Fibroblast of gingiva (primary cell): ENCODE data around the gene PKMYT1.

ENCODE experiments used
- DNase-seq: peaks from one replicate; pipeline ENCODE4 v3.0.0-alpha.2; 2011; ENCODE audit warnings: low read depth

PKMYT1 gene

DNA sequence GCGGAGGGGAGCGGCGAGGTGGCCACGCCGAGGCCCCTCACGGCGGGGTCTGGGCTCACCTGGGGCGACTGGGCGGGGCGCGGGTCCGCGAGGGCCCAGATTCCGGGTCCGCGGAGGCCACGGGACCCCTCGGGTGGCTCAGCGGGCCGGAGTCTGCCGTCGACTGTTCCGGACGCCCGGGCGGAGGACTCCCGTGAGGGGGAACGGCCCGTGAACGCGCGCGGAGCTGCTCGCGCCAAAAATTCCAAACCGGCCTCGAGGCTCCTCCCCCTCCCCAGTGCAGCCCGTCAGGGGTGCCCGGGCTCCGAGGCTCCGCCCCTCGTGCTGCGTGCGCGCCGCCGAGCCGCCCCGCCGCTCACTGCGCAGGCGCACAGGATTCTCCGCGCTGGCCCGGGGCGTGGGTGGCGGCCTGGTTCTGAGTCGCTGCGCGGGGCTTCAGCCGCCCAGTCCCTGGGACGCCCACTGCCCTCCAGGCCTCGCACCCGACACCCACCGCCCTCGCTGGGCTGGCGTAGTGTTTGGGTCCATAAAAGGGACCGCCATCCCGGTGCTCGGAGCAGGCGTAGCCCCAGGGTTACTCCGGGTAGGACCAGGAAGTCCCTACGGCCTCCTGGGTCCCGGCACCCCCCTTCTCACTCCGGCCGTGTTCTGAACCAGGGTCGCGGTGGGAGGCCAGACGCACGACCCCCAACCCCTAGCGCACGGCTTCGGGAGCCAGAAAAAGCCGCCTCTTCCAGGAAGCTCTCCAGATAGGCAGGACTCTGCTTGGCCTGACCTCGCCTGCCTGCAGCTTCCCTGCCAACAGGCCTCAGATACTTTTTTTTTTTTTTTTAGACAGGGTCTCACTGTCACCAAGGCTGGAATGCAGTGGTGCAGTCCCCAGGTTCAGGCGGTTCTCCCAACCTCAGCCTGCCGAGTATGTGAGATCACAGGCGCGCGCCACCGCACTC, at the start of gene PKMYT1:
PKMYT1 (minus strand) TSS at position 220 of the 950 bp plus-strand sequence. CDS start 789 bp downstream, outside the sequence.
- peak; percentile 75 for DNase-seq

DNA sequence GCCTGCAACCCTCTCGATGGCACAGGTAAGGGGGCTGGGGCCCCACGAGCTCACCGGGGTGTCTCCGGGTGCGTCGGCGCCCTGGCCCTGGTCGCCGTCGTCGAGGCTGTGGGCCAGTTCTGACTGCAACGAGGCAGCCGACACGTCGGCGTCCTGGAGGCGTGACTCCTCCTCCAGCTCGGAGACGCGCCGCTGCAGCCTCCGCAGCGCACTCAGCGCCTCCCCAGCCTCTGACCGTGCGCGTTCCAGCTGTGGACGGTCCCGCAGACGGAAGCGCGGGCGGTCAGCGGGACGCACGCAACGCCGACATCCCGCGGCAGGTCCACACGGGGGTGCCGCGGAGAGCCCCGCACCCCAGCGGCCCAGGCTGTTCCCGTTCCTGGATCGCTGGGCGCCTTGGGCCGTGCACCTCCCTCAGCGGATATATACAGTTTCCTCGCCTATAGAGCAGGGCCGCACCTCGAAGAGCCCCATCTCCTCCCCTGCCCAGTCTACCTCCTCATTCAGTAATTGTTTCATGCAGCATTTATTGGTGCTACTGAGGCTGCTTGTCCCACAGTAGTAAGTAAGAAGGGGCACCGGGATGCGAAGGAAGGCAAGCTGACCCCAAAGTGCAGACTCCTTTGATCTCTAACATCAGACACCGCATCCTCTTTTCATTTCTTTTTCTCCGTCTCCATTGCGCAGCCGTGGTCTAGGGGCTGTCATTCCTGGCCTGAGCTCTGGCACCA, 49.4 kb upstream of the PKMYT1 start:
- DNase-seq = no peak

DNA sequence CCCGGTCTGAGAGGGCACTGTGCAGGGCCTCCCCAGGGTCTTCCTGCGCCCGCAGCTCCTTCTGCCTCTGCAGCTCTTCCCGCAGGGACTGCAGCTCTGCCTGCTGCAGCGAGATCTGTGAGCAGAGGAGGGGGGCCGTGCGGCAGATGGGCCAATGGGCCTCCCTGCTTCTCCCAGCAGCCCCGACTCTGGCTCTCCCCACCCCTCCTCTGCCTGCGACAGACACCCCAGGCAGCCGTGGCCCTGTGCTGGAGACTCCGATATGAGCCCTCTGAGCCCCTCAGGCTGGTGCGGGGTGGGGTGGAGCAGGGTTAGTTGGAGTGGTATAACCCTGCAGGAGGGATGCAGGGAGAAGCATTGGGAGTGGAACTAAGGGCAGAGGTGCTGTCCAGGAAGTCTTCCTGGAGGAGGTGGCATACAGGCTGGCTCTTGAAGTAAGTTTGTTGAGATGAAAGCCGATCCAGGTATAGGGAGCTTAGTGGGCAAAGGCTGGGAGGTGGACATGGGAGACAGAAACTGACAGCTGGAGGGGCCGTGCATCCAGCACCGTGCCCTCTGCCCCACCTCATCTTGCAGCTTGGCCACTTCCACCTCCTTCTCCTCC, 48.6 kb upstream of the PKMYT1 start:
- no peak for DNase-seq

DNA sequence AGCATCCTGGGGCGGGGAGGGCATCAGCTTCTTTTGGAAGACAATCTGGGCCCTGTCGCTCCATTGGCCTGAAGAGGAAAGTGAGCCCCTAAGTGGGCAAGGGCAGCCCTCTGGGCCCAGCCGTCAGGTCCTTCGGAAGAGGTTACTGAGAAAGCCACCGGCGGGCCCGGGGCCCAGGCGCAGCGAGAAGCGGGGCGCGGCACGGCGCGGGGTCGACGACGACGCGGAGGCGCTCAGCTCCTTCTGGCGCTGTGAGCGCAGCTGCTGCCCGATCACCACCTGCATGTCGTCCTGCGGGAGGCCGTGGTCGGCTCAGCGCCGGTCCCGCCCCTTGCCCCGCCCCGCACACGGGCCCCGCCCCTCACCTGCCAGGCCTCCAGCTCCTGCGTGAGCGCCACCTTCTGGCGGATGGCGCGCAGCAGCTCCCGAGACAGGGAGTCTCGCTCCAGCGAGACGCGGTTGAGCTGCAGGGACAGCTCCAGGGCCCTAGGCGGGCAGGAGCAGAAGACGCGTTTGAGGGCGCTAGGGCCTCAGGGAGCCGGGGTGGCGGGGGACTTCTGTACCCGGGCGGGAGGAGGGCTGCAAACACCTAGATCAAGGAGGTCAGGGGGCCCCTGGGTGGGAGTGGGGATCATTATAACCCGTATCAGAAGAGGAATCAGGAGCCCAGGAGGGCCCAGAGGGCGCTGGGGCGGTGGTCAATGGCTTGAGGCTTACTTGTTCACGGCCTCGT, 47.9 kb upstream of the PKMYT1 start:
- peak; percentile 31 for DNase-seq

DNA sequence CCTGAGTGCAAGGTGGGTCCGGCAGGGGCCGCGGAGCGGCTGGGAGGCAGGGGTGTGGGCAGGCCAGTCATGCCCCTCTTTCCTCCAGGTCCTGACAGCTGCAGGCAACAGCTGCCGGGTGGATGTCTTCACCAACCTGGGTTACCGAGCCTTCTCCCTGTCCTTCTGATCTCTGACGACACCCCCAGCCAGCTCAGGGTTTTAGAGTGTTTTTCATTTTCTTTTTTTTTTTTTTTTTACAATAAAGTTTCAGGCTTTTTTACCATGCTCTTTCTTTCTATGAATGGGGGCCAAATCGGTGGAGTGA, 47.2 kb upstream of the PKMYT1 start:
- DNase-seq = no peak

DNA sequence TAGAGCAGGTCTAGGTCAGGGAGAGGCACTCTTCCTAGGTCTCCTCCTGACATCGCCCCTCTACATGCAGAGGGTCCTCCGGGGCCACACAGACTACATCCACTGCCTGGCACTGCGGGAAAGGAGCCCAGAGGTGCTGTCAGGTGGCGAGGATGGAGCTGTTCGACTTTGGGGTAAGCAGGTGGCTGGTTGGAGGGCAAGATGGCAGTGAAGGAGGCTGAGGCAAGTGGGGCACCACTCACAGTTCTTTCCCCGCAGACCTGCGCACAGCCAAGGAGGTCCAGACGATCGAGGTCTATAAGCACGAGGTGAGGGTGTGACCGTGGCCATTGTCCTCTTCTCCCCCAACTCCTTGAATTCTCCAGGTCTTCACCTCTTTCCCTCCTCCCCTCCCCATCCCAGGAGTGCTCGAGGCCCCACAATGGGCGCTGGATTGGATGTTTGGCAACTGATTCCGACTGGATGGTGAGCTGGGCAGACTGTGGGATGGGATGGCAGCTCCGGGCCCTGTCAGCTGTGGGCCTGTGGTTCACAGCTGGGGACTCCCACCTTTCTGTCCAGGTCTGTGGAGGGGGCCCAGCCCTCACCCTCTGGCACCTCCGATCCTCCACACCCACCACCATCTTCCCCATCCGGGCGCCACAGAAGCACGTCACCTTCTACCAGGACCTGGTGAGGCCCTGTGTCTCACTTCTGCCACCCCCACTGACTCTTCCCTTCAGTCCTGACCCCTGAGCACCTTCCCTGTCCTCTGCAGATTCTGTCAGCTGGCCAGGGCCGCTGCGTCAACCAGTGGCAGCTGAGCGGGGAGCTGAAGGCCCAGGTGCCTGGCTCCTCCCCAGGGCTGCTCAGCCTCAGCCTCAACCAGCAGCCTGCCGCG, 46.6 kb upstream of the PKMYT1 start:
- DNase-seq = no peak

DNA sequence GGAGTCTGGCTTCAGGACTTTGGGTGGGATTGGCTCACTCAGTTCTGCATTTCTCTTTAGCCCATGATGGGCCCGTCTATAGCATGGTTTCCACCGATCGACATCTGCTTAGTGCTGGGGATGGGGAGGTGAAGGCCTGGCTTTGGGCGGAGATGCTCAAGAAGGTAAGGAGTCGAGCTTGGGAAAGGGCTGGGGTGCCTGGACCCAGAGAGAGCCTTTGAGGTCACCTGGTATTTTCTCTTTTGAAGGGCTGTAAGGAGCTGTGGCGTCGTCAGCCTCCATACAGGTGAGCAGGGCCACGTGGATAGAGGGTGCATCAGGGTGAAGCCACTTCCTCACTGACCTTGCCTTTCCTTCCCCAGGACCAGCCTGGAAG, 45.7 kb upstream of the PKMYT1 start:
- no peak for DNase-seq

DNA sequence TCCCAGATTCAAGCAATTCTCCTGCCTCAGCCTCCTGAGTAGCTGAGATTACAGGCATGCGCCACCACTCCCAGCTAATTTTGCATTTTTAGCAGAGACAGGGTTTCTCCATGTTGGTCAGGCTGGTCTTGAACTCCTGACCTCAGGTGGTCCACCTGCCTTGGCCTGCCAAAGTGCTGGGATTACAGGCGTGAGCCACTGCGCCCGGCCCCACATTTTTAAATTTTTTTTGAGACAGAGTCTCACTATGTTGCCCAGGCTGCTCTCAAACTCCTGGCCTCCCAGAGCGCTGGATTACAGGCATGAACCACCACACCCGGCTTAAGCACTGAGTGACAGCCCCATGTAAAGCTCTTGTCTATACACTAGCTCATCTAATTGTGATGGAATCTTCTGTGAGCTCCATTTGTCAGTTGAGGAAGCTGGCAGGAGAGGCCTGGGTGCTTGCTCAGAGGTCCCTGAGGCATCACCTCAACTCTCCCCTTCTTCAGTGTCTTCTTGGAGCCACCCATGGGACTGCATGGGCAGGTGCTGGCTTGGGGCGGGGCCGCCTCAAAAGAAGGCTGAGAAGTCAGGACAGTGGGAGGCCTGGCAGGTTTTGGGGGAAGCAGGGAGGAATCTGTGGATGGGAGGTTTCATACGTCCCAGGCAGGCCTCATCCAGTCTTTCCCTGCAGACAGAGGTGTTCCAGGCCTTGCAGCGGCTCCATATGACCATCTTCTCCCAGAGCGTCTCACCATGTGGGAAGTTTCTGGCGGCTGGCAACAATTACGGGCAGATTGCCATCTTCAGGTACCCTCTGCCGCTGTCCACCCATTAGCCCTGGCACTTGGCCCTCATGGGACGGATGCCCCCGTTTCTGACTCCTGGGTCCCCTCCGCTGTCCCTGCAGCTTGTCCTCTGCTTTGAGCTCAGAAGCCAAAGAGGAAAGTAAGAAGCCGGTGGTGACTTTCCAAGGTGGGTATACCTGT, 45.1 kb upstream of the PKMYT1 start:
- DNase-seq = no peak

DNA sequence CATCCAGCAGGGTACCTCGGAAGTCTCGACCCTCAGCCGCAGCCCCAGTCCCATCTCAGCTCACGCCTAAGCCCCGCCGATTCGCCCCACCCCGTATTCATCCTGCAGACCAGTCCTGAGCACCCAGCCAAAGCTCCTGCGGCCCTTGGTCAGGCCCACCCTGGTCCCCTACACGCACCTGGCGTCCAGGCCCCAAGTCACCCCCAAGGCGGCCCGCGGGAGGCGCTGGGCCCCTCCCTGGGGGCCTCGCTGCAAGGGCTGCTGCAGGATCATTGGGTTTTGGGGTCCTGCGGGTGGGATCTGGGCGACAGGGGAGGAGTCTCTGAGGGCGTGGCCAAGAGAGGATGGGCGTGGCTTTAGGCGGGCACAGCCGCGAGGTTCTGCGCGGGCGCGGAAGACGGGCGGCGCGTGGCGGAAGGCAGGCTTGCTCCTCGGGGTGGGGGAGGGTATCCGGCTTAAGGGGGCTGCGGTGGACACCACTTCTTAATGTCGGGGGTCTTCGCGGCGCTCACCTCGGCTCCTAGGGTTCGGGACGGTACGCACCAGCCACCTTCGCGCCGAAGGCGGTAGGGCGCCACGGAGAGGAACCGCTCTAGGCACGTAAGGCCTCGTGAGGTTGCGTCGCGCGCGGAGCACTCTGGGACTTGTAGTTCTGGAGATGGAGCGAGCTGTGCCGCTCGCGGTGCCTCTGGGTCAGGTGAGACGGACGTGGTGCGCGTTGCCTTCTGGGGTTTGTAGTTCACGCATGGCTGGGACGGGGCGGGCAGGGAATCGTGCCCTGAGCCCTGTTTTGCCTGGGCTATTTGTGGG, 43.6 kb upstream of the PKMYT1 start, which contains the start of the genes HCFC1R1 and THOC6:
HCFC1R1 (minus strand) TSS at position 274 of the 810 bp plus-strand sequence; CDS start at position 273, 1 bp downstream.
THOC6 (plus strand) TSS at position 367 of the 810 bp plus-strand sequence; CDS start at position 659, 292 bp downstream.
- peak; percentile 96 for DNase-seq

DNA sequence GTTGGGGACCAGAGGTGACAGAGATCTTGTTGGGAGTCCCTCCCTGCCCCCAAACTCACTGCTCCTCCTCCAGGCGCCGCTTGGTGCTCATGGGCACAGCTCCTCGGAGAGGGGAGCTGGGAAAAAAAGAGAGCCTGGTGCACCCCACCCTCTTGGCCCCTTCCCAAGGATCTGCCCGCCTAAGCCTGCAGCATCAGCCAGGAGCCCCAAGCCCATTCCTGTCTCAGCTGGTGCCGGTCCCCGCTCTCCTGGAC, 43.1 kb upstream of the PKMYT1 start:
- peak; percentile 59 for DNase-seq

DNA sequence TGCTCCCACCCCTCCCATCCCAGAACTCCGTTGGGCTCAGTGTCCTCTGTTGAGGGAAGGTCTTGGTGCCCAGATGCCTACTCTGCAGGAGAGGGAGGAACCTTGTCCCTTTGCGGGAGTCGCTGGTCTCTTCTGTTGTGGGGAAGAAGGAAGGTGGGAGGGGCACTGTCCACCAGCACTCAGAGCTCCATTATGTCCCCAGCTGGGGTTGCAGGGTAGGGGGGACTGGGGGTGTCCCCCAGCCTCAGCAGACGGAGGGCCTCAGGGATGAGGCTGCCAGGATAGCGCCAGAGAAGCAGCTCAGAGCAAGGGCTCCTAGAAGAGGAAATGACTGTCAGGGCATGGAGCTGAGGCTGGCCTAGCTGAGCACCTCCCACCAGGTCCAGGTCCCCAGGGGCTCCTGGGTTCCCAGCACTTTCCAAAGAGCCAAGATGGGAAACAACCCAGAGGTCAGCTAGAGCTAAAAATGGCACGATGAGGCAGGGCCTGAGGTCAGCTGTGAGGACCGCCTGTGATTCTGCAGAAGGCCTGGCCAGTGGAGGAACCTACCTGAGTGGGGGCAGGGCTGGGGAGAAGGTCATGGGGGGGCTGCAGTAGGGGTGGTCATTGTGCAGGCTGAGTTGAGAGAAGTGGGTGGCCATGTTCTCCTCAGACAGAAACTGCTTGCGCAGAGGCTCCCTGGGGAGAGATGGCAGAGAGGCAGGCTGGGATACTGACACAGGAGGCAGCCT, 42.6 kb upstream of the PKMYT1 start:
- peak; percentile 68 for DNase-seq

DNA sequence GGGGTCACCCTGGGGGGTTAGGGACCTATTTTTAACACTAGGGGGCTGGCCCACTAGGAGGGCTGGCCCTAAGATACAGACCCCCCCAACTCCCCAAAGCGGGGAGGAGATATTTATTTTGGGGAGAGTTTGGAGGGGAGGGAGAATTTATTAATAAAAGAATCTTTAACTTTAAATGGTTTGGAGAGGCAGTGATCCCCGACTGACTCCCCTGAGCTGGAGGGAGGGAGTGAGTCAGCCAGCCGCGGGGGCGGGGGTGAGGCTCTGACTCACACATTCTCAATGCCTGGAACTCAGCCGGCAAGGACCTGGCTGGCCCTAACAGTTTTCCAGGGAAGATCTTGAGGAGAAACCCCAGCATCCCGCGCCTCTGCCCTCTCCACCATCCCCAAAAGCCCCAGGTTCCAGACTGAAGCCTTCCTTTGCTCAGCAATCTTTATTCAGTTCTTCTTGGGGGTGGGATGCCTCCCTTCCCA, 42.0 kb upstream of the PKMYT1 start:
- DNase-seq = peak; percentile 91

DNA sequence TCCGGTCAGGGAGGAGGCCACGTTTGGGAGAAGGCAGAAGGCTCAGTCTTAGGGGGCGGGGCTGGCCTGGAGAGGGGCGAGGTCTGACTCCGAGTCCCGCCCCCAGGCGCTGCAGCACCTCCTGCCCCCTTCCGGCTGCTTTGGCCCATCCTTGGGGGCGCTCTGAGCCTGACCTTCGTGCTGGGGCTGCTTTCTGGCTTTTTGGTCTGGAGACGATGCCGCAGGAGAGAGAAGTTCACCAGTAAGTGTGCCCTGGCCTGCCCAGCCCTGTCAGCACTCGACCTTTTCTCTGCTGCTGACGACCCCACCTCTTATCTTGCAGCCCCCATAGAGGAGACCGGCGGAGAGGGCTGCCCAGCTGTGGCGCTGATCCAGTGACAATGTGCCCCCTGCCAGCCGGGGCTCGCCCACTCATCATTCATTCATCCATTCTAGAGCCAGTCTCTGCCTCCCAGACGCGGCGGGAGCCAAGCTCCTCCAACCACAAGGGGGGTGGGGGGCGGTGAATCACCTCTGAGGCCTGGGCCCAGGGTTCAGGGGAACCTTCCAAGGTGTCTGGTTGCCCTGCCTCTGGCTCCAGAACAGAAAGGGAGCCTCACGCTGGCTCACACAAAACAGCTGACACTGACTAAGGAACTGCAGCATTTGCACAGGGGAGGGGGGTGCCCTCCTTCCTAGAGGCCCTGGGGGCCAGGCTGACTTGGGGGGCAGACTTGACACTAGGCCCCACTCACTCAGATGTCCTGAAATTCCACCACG, 41.4 kb upstream of the PKMYT1 start:
- peak; percentile 86 for DNase-seq

DNA sequence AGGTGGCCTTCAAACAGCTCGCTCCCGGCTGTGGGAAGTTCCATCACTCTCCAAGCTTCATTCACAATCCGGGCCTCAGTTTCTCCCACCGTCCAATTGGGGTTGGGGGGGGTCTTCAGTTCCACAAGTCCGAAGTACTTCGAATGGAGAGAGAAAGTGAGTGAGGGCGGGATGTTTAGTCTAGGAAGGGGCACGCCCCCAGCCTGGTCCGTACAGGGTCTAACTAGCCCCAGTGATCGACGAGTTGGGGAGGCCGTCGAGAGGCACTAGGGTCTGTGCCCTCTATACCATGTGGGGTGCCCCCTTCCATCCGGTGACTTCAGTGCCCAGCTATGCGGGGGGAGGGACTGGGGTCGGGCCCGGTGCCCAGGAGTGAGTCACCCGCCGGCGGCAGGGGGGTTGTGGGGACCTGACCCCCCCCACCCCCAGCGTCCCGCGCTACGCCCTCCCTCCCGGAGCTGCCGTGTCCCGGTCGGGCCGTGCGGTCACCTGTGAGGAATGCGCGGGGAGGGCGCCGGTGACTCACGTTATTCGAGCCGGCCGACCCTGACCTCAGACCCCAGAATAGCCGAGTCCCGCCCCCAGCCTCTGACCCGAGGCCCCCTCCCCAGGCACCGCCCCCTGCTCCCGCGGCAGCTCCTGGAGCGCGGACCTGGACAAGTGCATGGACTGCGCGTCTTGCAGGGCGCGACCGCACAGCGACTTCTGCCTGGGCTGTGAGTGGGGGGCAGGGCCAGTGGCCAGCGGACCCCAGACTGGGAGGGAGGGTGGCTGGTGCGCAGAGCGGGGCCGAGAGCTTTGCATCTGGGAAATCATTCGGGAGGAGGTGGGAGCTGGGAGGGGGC, 40.6 kb upstream of the PKMYT1 start:
- peak; percentile 83 for DNase-seq

DNA sequence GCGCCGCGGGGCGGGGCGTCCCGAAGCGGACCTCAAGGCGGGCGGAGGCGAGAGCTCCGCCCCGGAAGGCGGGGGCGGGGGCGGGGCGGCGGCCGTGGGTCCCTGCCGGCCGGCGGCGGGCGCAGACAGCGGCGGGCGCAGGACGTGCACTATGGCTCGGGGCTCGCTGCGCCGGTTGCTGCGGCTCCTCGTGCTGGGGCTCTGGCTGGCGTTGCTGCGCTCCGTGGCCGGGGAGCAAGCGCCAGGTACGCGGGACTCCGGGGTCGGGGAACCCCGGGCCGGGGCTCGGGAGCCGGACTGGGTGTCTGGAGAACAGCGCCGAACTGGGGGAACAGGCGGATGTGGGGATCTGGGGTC, 40.0 kb upstream of the PKMYT1 start, which contains the start of gene TNFRSF12A:
TNFRSF12A (plus strand) TSS at position 122 of the 357 bp plus-strand sequence; CDS start at position 152, 30 bp downstream.
- peak; percentile 61 for DNase-seq

DNA sequence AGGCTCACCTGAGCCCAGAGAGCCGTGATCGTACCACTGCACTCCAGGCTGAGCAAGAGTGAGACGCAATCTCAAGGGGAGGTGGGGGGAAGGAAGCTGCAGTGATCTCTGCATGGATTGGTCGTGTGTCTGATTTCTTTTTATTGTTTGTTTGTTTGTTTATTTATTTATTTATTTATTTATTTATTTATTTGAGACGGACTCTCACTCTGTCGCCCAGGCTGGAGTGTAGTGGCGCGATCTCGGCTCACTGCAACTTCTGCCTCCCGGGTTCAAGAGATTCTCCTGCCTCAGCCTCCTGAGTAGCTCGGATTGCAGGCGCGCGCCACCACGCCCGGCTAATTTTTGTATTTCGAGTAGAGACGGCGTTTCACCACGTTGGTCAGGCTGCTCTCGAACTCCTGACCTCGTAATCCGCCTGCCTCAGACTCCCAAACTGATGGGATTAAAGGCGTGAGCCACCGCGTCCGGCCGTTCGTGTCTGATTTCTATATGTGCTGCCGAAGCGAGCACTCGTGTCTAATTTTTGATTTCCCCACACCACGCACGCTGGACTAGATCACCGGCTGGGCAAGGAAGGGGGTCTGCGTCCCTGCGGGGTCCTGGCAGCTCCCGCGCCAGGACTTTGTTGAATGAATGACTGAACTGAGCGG, 39.5 kb upstream of the PKMYT1 start:
- no peak for DNase-seq
